GM12872 (cell line): ENCODE measurements around the gene HEBP2.

Experiments used
- CTCF ChIP-seq: IDR thresholded peaks from 3 replicates; pipeline ENCODE4 v1.5.1; 2011; ENCODE audit warnings: low read depth, mild to moderate bottlenecking, low read length, moderate library complexity; ENCODE audit not compliant: insufficient read depth

The HEBP2 gene

GRCh38 chr6:138468320-138469015, 64.4 kb downstream of the HEBP2 start:
- TF ChIP-seq CTCF = no peak
